Loucy (cell line): ENCODE data around the gene PIGP.

Experiments used
- H2AFZ ChIP-seq: fragments of 200-600 bp; sonication (generic); 2 replicates; pipeline ENCODE4 v1.6.0; 2016; ENCODE audit warnings: antibody characterized with exemption, mild to moderate bottlenecking, low read length, moderate library complexity
- H3F3A ChIP-seq: fragments of 200-600 bp; 2 replicates; pipeline ENCODE4 v1.6.0; 2016; ENCODE audit warnings: antibody characterized with exemption, low read depth, mild to moderate bottlenecking
- H3K27me3 ChIP-seq: fragments of 200-600 bp; sonication (generic); 2 replicates; pipeline ENCODE4 v1.6.1; 2014; ENCODE audit warnings: low read length, mild to moderate bottlenecking; ENCODE audit not compliant: insufficient read depth, poor library complexity, severe bottlenecking
- H3K36me3 ChIP-seq: fragments of 200-600 bp; sonication (generic); 2 replicates; pipeline ENCODE4 v1.6.1; 2016; ENCODE audit warnings: low read length; ENCODE audit not compliant: insufficient read depth
- H3K4me1 ChIP-seq: fragments of 200-600 bp; sonication (generic); 2 replicates; pipeline ENCODE4 v1.5.1; 2014; ENCODE audit warnings: low read length, mild to moderate bottlenecking; ENCODE audit not compliant: insufficient read depth, poor library complexity, severe bottlenecking
- H3K4me2 ChIP-seq: fragments of 200-600 bp; sonication (generic); 2 replicates; pipeline ENCODE4 v1.6.0; 2014; ENCODE audit warnings: antibody characterized with exemption, low read length, low read depth, mild to moderate bottlenecking; ENCODE audit not compliant: poor library complexity, severe bottlenecking
- H3K4me3 ChIP-seq: fragments of 200-600 bp; sonication (generic); 2 replicates; pipeline ENCODE4 v1.5.1; 2014; ENCODE audit warnings: low read length, mild to moderate bottlenecking, mixed read lengths; ENCODE audit not compliant: poor library complexity, severe bottlenecking
- H3K79me2 ChIP-seq: fragments of 200-600 bp; sonication (generic); 2 replicates; pipeline ENCODE4 v1.6.1; 2014; ENCODE audit warnings: low read length; ENCODE audit not compliant: insufficient read depth
- H3K9ac ChIP-seq: fragments of 200-600 bp; sonication (generic); 2 replicates; pipeline ENCODE4 v1.6.0; 2014; ENCODE audit warnings: mild to moderate bottlenecking, low read depth, low read length, moderate library complexity; ENCODE audit not compliant: poor library complexity, severe bottlenecking
- H3K9me2 ChIP-seq: fragments of 200-600 bp; sonication (generic); replicated peaks from 2 replicates; pipeline ENCODE4 v1.6.1; 2016; ENCODE audit warnings: low read depth, low read length, mixed read lengths
- H3K9me3 ChIP-seq: fragments of 200-600 bp; sonication (generic); 2 replicates; pipeline ENCODE4 v1.6.1; 2014; ENCODE audit warnings: mild to moderate bottlenecking, antibody characterized with exemption, low read length, low read depth; ENCODE audit not compliant: insufficient read depth
- H4K20me1 ChIP-seq: fragments of 200-600 bp; sonication (generic); 2 replicates; pipeline ENCODE4 v1.6.0; 2014; ENCODE audit warnings: antibody characterized with exemption, low read length, mild to moderate bottlenecking; ENCODE audit not compliant: insufficient read depth, poor library complexity, severe bottlenecking
- CTCF ChIP-seq: fragments of 200-600 bp; sonication (generic); conservative IDR thresholded peaks from 2 replicates; pipeline ENCODE4 v1.5.1; 2014; ENCODE audit warnings: mild to moderate bottlenecking, antibody characterized with exemption, low read length
- EZH2phosphoT487 ChIP-seq: fragments of 200-600 bp; IDR thresholded peaks from 2 replicates; pipeline ENCODE4 v1.6.1; 2018; ENCODE audit warnings: antibody characterized with exemption, mild to moderate bottlenecking, moderate library complexity, borderline replicate concordance

PIGP gene

GRCh38 chr21:37071561-37072273, 1.2 kb downstream of the PIGP start:
- Histone ChIP-seq H3K27me3 (no peaks in the 10 kb centered on the region), H3K36me3 (no peaks in the 10 kb centered on the region), H3K9me3 (no peaks in the 10 kb centered on the region), H3K79me2 (peaks cover 63% of the 10 kb centered on the region), H3K9ac (peak overlapping the region; percentile 96), H3K4me2 (peak overlapping the region; percentile 85), H3K4me3 (peak overlapping the region; percentile 88), H3F3A (no peaks in the 10 kb centered on the region), H3K9me2 (no peaks in the 10 kb centered on the region), H4K20me1 (peaks cover 28% of the 10 kb centered on the region), H3K4me1 (peaks cover 64% of the 10 kb centered on the region), H2AFZ (peak overlapping the region; percentile 49)
- TF ChIP-seq CTCF, result no peak
- no peak for TF ChIP-seq EZH2phosphoT487

DNA sequence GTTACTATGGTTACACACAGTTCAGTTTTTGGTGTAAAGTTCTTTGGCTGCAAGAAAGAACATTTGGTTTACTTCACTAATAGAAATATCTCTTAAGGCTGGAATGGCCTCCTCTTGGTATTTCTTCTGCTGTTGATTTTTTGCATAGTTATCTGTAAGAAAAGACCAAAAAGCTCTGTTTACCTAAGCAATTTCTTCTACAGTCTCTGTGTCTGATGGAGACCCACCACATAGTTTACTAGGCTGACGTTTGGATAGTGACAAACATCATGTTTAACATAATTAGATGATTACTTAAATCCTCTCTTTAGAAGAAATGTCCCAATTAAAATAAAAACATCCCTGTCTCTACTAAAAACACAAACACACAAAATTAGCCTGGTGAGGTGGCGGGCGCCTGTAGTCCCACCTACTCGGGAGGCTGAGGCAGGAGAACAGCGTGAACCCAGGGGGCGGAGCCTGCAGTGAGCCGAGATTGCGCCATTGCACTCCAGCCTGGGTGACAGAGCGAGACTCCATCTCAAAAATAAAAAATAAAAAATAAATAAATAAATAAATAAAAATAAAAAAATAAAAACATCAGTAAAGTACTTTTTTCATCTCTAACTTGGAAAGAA, 7.2 kb downstream of the PIGP start:
- H3K9me3 ChIP-seq, result no peaks in the 10 kb centered on the region
- no peak overlapping the region for H3K4me3 ChIP-seq
- peaks cover 5% of the 10 kb centered on the region; the same call in 1 of the 2 replicates for H3K79me2 ChIP-seq
- no peak overlapping the region for H3K9ac ChIP-seq
- H3K4me1 ChIP-seq, result peaks cover 35% of the 10 kb centered on the region
- H3K9me2 ChIP-seq, result no peaks in the 10 kb centered on the region
- H4K20me1 ChIP-seq, result no peaks in the 10 kb centered on the region
- H3F3A ChIP-seq, result no peaks in the 10 kb centered on the region
- H3K36me3 ChIP-seq, result no peaks in the 10 kb centered on the region
- no peak overlapping the region for H2AFZ ChIP-seq
- H3K4me2 ChIP-seq, result no peak overlapping the region
- TF ChIP-seq EZH2phosphoT487 (no peak), CTCF (no peak)
- H3K27me3 ChIP-seq, result no peaks in the 10 kb centered on the region

- Histone ChIP-seq H4K20me1 (no peaks in the 10 kb centered on the region), H3K79me2 (no peaks in the 10 kb centered on the region), H3K9me2 (no peaks in the 10 kb centered on the region), H3F3A (no peaks in the 10 kb centered on the region), H3K4me2 (no peak overlapping the region), H3K36me3 (no peaks in the 10 kb centered on the region), H2AFZ (no peak overlapping the region), H3K9me3 (no peaks in the 10 kb centered on the region), H3K4me3 (no peak overlapping the region), H3K27me3 (no peaks in the 10 kb centered on the region), H3K9ac (no peak overlapping the region), H3K4me1 (peaks cover 33% of the 10 kb centered on the region)
- TF ChIP-seq CTCF (no peak), EZH2phosphoT487 (no peak)
Observed at GRCh38 chr21:37064841-37065240, 8.0 kb downstream of the PIGP start.
